WTC11 (cell line): ENCODE data around the gene ARHGAP23. TPM values are rescaled to one million over a fixed set of nuclear protein-coding genes. Genes with fewer than 3 reads are reported as not detected.

Experiments
- ATAC-seq: fragments of 200-7000 bp; cut with Tn5 transposase; 2 replicates; pipeline ENCODE4 v1.10.0; 2021; ENCODE audit warnings: mild to moderate bottlenecking, moderate library complexity
- CTCF ChIA-PET: fragments of 300-600 bp; sonication (Branson Sonifier 250); formaldehyde crosslinking; loops from one replicate; lab custom pipeline; 2021; ENCODE audit warnings: antibody characterized with exemption; lab: Charles Lee
- POLR2A ChIA-PET: fragments of 350-600 bp; sonication (Branson Sonifier 250); formaldehyde crosslinking; loops from one replicate; lab custom pipeline; 2021; ENCODE audit warnings: antibody characterized with exemption; lab: Charles Lee
- DNase-seq: peaks from one replicate; pipeline ENCODE4 v3.0.0; 2021; ENCODE audit warnings: low spot score
- H3K27ac Mint-ChIP-seq: 2 replicates; pipeline ENCODE4 v1.8.0; 2021; ENCODE audit warnings: mixed read lengths
- H3K27me3 Mint-ChIP-seq: 2 replicates; pipeline ENCODE4 v1.8.0; 2021; ENCODE audit warnings: low read depth, mild to moderate bottlenecking, moderate library complexity, mixed read lengths
- H3K36me3 Mint-ChIP-seq: 2 replicates; pipeline ENCODE4 v1.8.0; 2021; ENCODE audit warnings: mixed read lengths
- H3K4me1 Mint-ChIP-seq: 2 replicates; pipeline ENCODE4 v1.8.0; 2022; ENCODE audit warnings: mixed read lengths
- H3K4me3 Mint-ChIP-seq: 2 replicates; pipeline ENCODE4 v1.8.0; 2021; ENCODE audit warnings: mild to moderate bottlenecking, moderate library complexity, mixed read lengths
- H3K9me3 Mint-ChIP-seq: 2 replicates; pipeline ENCODE4 v1.8.0; 2021; ENCODE audit warnings: mixed read lengths
- EMX1 ChIP-seq: fragments of 250-450 bp; sonication (Bioruptor Pico); IDR thresholded peaks from 2 replicates; pipeline ENCODE4 v1.8.0; 2021; ENCODE audit warnings: mild to moderate bottlenecking
- ERG ChIP-seq: fragments of 250-450 bp; sonication (Bioruptor Pico); IDR thresholded peaks from 2 replicates; pipeline ENCODE4 v1.8.0; 2021; ENCODE audit warnings: mild to moderate bottlenecking
- ETV6 ChIP-seq: sonication (generic); formaldehyde crosslinking; IDR thresholded peaks from 2 replicates; pipeline ENCODE4 v1.8.1; 2022; ENCODE audit warnings: mild to moderate bottlenecking, missing genetic modification reagents
- FOXP4 ChIP-seq: sonication (generic); formaldehyde crosslinking; IDR thresholded peaks from 2 replicates; pipeline ENCODE4 v1.8.0; 2022; ENCODE audit warnings: mild to moderate bottlenecking, missing genetic modification reagents
- GRHL2 ChIP-seq: fragments of 250-450 bp; sonication (Bioruptor Pico); IDR thresholded peaks from 2 replicates; pipeline ENCODE4 v1.8.0; 2022; ENCODE audit warnings: mild to moderate bottlenecking, moderate library complexity; ENCODE audit not compliant: insufficient replicate concordance, severe bottlenecking
- JUN ChIP-seq: sonication (generic); formaldehyde crosslinking; IDR thresholded peaks from 2 replicates; pipeline ENCODE4 v1.8.0; 2023; ENCODE audit warnings: mild to moderate bottlenecking, missing genetic modification reagents
- MAX ChIP-seq: sonication (generic); formaldehyde crosslinking; IDR thresholded peaks from 2 replicates; pipeline ENCODE4 v1.8.0; 2022; ENCODE audit warnings: mild to moderate bottlenecking, missing genetic modification reagents
- NFE2L1 ChIP-seq: sonication (generic); formaldehyde crosslinking; IDR thresholded peaks from 2 replicates; pipeline ENCODE4 v1.8.1; 2023; ENCODE audit warnings: missing genetic modification reagents
- NR1H2 ChIP-seq: sonication (generic); formaldehyde crosslinking; IDR thresholded peaks from 2 replicates; pipeline ENCODE4 v1.9.0; 2021; ENCODE audit warnings: mild to moderate bottlenecking, moderate library complexity, missing genetic modification reagents
- NR2C2 ChIP-seq: sonication (generic); formaldehyde crosslinking; IDR thresholded peaks from 2 replicates; pipeline ENCODE4 v1.8.0; 2022; ENCODE audit warnings: mild to moderate bottlenecking, missing genetic modification reagents
- NR3C1 ChIP-seq: sonication (generic); formaldehyde crosslinking; conservative IDR thresholded peaks from 2 replicates; pipeline ENCODE4 v1.8.1; 2023; ENCODE audit warnings: low read depth, mild to moderate bottlenecking, missing genetic modification reagents
- RORB ChIP-seq: fragments of 250-450 bp; sonication (Bioruptor Pico); IDR thresholded peaks from 2 replicates; pipeline ENCODE4 v1.9.0; 2021; ENCODE audit warnings: mild to moderate bottlenecking
- SMAD4 ChIP-seq: sonication (generic); formaldehyde crosslinking; IDR thresholded peaks from 2 replicates; pipeline ENCODE4 v1.8.0; 2022; ENCODE audit warnings: mild to moderate bottlenecking, missing genetic modification reagents
- SOX15 ChIP-seq: fragments of 250-450 bp; sonication (Bioruptor Pico); IDR thresholded peaks from 2 replicates; pipeline ENCODE4 v1.9.0; 2021; ENCODE audit warnings: mild to moderate bottlenecking
- STAT6 ChIP-seq: sonication (generic); formaldehyde crosslinking; conservative IDR thresholded peaks from 2 replicates; pipeline ENCODE4 v1.8.1; 2023; ENCODE audit warnings: mild to moderate bottlenecking, low read depth, missing genetic modification reagents, moderate library complexity
- TEAD1 ChIP-seq: sonication (generic); formaldehyde crosslinking; IDR thresholded peaks from 2 replicates; pipeline ENCODE4 v1.8.0; 2022; ENCODE audit warnings: mild to moderate bottlenecking, missing genetic modification reagents
- ZMAT4 ChIP-seq: fragments of 250-450 bp; sonication (Bioruptor Pico); IDR thresholded peaks from 2 replicates; pipeline ENCODE4 v1.9.0; 2021; ENCODE audit warnings: mild to moderate bottlenecking
- ZNF232 ChIP-seq: sonication (generic); formaldehyde crosslinking; IDR thresholded peaks from 2 replicates; pipeline ENCODE4 v1.8.0; 2022; ENCODE audit warnings: mild to moderate bottlenecking, missing genetic modification reagents
- ZNF396 ChIP-seq: fragments of 250-450 bp; sonication (Bioruptor Pico); IDR thresholded peaks from 2 replicates; pipeline ENCODE4 v1.8.0; 2021; ENCODE audit warnings: mild to moderate bottlenecking, moderate library complexity, borderline replicate concordance
- ZNF423 ChIP-seq: fragments of 250-450 bp; sonication (Bioruptor Pico); IDR thresholded peaks from 2 replicates; pipeline ENCODE4 v2.1.2; 2022; ENCODE audit warnings: mild to moderate bottlenecking, moderate library complexity
- total RNA-seq: library from RNA; stranded (reverse); gene quantifications from 3 replicates; pipeline ENCODE4 v1.2.3, GENCODE V29; 2021

The ARHGAP23 gene
- total RNA-seq, 1 experiment from 2014 or later, result 66.0 TPM

- TF ChIP-seq ZNF396, result no peak
- no peak for TF ChIP-seq SMAD4 (CRISPR knock-in tag)
- TF ChIP-seq SOX15, result no peak
- TF ChIP-seq RORB, result no peak
- no peak for TF ChIP-seq NR1H2 (CRISPR knock-in tag)
- TF ChIP-seq, all 79 proteins: peak for 0
These were observed 48.8 kb upstream of the ARHGAP23 start (continued) for GRCh38 chr17:38379448-38379847.

- ATAC-seq, result no peak
These were observed 33.2 kb upstream of the ARHGAP23 start for GRCh38 chr17:38395090-38395489.

More at GRCh38 chr17:38395090-38395489, 33.2 kb upstream of the ARHGAP23 start:
- no peak overlapping the region for H3K27ac Mint-ChIP-seq
- DNase-seq, result no peak
- no peaks in the 10 kb centered on the region for H3K9me3 Mint-ChIP-seq
- peaks cover 44% of the 10 kb centered on the region for H3K36me3 Mint-ChIP-seq
- H3K4me1 Mint-ChIP-seq, result no peaks in the 10 kb centered on the region
- no peak for TF ChIP-seq NR2C2 (CRISPR knock-in tag)
- no peak for TF ChIP-seq ZNF423 (CRISPR knock-in tag)
- no peak for TF ChIP-seq STAT6
- no peak for TF ChIP-seq NR3C1 (CRISPR knock-in tag)
- no peak for TF ChIP-seq ZMAT4 (CRISPR knock-in tag)
- TF ChIP-seq FOXP4 (CRISPR knock-in tag), result no peak
- no peak for TF ChIP-seq ERG (CRISPR knock-in tag)
- no peak for TF ChIP-seq MAX (CRISPR knock-in tag)
- TF ChIP-seq ETV6 (CRISPR knock-in tag), result no peak
- no peak for TF ChIP-seq ZNF232 (CRISPR knock-in tag)
- no peak for TF ChIP-seq JUN
- no peak for TF ChIP-seq TEAD1 (CRISPR knock-in tag)
- TF ChIP-seq EMX1 (CRISPR knock-in tag), result no peak
- no peak for TF ChIP-seq GRHL2 (CRISPR knock-in tag)
- TF ChIP-seq NFE2L1 (CRISPR knock-in tag), result no peak
- ChIA-PET CTCF (interaction anchor here (0.7 to 1.3 kb wide), 5 partner anchors 9 to 114 kb away, joined by 3 to 4 read pairs (median 3); no protein-coding TSS in a partner anchor), POLR2A (interaction anchor here (0.6 kb wide), 1 partner anchor 989 kb away, joined by 3 read pairs; no protein-coding TSS in a partner anchor)
- no peaks in the 10 kb centered on the region for H3K27me3 Mint-ChIP-seq
- no peak overlapping the region for H3K4me3 Mint-ChIP-seq
